ENCODE measurements around the gene IGF1R.

IGF1R gene

DNA sequence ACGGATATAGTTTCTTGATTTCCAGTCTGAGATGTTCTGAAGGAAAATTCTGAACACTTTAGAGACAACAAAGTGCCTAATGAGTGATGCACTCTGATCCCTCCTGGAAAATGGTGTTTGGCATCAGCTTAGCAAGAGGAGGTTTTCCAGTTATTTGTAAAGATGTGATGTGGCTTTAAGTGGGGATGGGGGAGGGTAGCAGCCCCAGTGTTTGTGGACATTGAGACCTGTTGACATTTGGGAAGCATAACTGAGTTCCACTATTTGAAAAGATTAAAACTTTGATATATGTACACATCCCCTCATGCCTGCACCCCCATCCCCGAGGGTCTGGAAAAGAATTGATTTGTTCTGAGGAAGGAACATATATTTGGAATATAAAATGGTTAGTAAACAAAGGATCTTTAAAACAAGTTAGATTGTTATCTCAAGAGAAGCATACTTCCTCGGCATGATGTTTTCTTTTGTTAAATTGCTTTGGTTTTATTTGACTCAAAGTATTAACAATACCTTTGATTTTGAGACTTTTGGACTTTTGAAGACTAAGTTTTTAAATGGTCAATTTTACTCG, 6.5 kb downstream of the IGF1R start:
- Histone ChIP-seq H3K27ac (ENCODE audit: low read depth, low read length) (no peak overlapping the region), H3K9ac (ENCODE audit: low read length) (no peak overlapping the region), H2AFZ (ENCODE audit: low read depth, low read length, severe bottlenecking) (no peak overlapping the region), H3K27me3 (ENCODE audit: low read length) (no peaks in the 10 kb centered on the region), H3K79me2 (ENCODE audit: insufficient read depth, low read length) (no peaks in the 10 kb centered on the region; the same call in 1 of the 2 replicates), H4K20me1 (ENCODE audit: low read depth, low read length) (peaks cover 34% of the 10 kb centered on the region), H3K9me3 (ENCODE audit: insufficient read depth, low read length) (no peaks in the 10 kb centered on the region), H3K4me2 (ENCODE audit: low read depth, low read length, poor library complexity, severe bottlenecking) (no peak overlapping the region), H3F3A (ENCODE audit: insufficient read depth) (no peaks in the 10 kb centered on the region), H3K4me3 (ENCODE audit: insufficient read depth, low read length, poor library complexity, severe bottlenecking) (no peak overlapping the region), H3K36me3 (ENCODE audit: low read length) (no peaks in the 10 kb centered on the region), H3K9me2 (replicated peaks; ENCODE audit: insufficient read depth, low read length) (no peaks in the 10 kb centered on the region)
- TF ChIP-seq, protein P1, sequence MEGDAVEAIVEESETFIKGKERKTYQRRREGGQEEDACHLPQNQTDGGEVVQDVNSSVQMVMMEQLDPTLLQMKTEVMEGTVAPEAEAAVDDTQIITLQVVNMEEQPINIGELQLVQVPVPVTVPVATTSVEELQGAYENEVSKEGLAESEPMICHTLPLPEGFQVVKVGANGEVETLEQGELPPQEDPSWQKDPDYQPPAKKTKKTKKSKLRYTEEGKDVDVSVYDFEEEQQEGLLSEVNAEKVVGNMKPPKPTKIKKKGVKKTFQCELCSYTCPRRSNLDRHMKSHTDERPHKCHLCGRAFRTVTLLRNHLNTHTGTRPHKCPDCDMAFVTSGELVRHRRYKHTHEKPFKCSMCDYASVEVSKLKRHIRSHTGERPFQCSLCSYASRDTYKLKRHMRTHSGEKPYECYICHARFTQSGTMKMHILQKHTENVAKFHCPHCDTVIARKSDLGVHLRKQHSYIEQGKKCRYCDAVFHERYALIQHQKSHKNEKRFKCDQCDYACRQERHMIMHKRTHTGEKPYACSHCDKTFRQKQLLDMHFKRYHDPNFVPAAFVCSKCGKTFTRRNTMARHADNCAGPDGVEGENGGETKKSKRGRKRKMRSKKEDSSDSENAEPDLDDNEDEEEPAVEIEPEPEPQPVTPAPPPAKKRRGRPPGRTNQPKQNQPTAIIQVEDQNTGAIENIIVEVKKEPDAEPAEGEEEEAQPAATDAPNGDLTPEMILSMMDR (IDR thresholded peaks at IDR 0.05; ENCODE audit: insufficient read depth, low read length, poor library complexity, severe bottlenecking): no peak
- TF ChIP-seq EZH2phosphoT487 (conservative IDR thresholded peaks at IDR 0.05; ENCODE audit: low read length): no peak

DNA sequence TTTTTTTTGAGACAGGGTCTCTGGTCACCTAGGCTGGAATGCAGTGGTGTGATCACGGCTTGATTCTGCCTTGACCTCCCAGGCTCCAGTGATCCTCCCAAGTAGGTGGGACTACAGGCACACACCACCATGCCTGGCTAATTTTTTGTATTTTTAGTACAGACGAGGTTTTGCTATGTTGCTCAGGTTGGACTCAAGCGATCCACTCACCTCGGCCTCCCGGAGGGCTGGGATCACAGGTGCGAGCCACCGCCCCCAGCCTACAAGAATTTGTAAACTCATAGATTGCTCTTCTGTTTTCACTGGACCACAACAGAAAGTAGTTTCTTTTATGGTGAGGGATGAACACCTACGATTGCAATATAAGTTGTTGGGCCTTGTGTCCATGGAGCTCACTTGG, 7.4 kb downstream of the IGF1R start:
- Histone ChIP-seq H3F3A (ENCODE audit: insufficient read depth) (no peaks in the 10 kb centered on the region), H3K79me2 (ENCODE audit: insufficient read depth, low read length) (no peaks in the 10 kb centered on the region), H3K9me2 (replicated peaks; ENCODE audit: insufficient read depth, low read length) (no peaks in the 10 kb centered on the region), H3K27me3 (ENCODE audit: low read length) (no peaks in the 10 kb centered on the region), H3K27ac (ENCODE audit: low read depth, low read length) (no peak overlapping the region), H2AFZ (ENCODE audit: low read depth, low read length, severe bottlenecking) (no peak overlapping the region), H3K36me3 (ENCODE audit: low read length) (no peaks in the 10 kb centered on the region), H4K20me1 (ENCODE audit: low read depth, low read length) (peaks cover 34% of the 10 kb centered on the region), H3K4me2 (ENCODE audit: low read depth, low read length, poor library complexity, severe bottlenecking) (no peak overlapping the region), H3K9ac (ENCODE audit: low read length) (no peak overlapping the region), H3K4me3 (ENCODE audit: insufficient read depth, low read length, poor library complexity, severe bottlenecking) (no peak overlapping the region), H3K9me3 (ENCODE audit: insufficient read depth, low read length) (no peaks in the 10 kb centered on the region)
- TF ChIP-seq, protein P1 (IDR thresholded peaks at IDR 0.05; ENCODE audit: insufficient read depth, low read length, poor library complexity, severe bottlenecking): no peak
- TF ChIP-seq EZH2phosphoT487 (conservative IDR thresholded peaks at IDR 0.05; ENCODE audit: low read length): no peak

GRCh38 chr15:98657721-98658120, 9.4 kb downstream of the IGF1R start:
- Histone ChIP-seq H3K79me2 (ENCODE audit: insufficient read depth, low read length) (no peaks in the 10 kb centered on the region), H3K27ac (ENCODE audit: low read depth, low read length) (no peak overlapping the region), H3K4me2 (ENCODE audit: low read depth, low read length, poor library complexity, severe bottlenecking) (no peak overlapping the region), H3K4me3 (ENCODE audit: insufficient read depth, low read length, poor library complexity, severe bottlenecking) (no peak overlapping the region), H4K20me1 (ENCODE audit: low read depth, low read length) (peaks cover 25% of the 10 kb centered on the region), H2AFZ (ENCODE audit: low read depth, low read length, severe bottlenecking) (no peak overlapping the region), H3F3A (ENCODE audit: insufficient read depth) (no peaks in the 10 kb centered on the region), H3K9me2 (replicated peaks; ENCODE audit: insufficient read depth, low read length) (no peaks in the 10 kb centered on the region), H3K36me3 (ENCODE audit: low read length) (no peaks in the 10 kb centered on the region), H3K27me3 (ENCODE audit: low read length) (no peaks in the 10 kb centered on the region), H3K9me3 (ENCODE audit: insufficient read depth, low read length) (no peaks in the 10 kb centered on the region), H3K9ac (ENCODE audit: low read length) (no peak overlapping the region)
- TF ChIP-seq EZH2phosphoT487 (conservative IDR thresholded peaks at IDR 0.05; ENCODE audit: low read length): no peak
- TF ChIP-seq, protein P1 (IDR thresholded peaks at IDR 0.05; ENCODE audit: insufficient read depth, low read length, poor library complexity, severe bottlenecking): no peak
